Activated naive CD4-positive, alpha-beta T cell treated with Interleukin-2 at 50 U/mL for 16 hours (primary cell): ENCODE measurements around the gene FANCC.
"Not testable (repeated sequence)": the region's sequence is repeated elsewhere in the genome, so short reads cannot be mapped to it uniquely, and the experiment has no call there.

Experiments
- DNase-seq: peaks from one replicate; pipeline ENCODE4 v3.0.0-alpha.2; 2020

FANCC gene

DNA sequence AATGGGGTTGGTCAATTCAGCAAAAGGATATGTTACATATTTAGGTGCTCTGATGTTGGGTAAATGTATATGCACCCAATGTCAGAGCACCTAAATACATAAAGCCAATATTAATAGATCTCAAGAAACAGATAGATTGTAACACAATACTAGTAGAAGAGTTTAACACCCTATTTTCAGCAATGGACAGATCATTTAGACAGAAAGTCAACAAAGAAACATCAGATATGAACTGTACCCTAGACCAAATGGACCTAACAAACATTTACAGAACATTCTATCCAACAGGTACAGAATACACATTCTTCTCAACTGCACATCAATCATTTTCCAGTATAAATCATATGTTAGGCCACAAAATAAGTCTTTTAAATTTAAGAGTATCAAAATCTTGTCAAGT, 35.2 kb downstream of the FANCC start:
- no peak for DNase-seq

- DNase-seq, result no peak
Measured at GRCh38 chr9:95280745-95281144, 36.8 kb downstream of the FANCC start.

DNA sequence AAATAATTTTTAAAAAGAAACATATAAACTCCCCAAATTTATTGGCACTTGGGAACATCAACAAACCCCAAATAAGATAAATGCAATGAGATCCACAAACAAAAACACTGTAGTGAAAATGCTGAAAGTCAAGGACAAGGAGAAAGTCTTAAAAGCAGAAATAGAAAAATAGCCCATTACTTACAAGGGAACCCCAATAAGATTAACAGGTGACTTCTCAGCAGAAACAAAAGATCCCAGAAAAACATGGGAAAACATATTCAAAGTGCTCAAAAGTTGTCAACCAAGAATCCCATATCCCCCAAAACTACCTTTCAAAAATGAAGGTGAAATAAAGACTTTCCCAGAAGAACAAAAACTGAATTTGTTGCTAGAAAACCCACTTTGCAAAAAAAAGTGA, 40.0 kb downstream of the FANCC start:
- DNase-seq, result no peak

GRCh38 chr9:95276395-95276954, 41.0 kb downstream of the FANCC start:
- DNase-seq, result no peak

DNA sequence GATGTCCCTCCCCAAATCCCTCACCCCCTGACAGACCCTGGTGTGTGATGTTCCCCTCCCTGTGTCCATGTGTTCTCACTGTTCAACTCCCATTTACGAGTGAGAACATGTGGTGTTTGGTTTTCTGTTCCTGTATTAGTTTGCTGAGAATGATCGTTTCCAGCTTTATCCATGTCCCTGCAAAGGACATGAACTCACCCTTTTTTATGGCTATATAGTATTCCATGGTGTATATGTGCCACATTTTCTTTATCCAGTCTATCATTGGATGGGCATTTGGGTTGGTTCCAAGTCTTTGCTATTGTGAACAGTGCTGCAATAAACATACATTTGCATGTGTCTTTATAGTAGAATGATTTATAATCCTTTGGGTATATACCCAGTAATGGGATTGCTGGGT, 43.3 kb downstream of the FANCC start:
- DNase-seq, result not testable (repeated sequence)

GRCh38 chr9:95273369-95274022, 44.0 kb downstream of the FANCC start:
- DNase-seq, result no peak

DNA sequence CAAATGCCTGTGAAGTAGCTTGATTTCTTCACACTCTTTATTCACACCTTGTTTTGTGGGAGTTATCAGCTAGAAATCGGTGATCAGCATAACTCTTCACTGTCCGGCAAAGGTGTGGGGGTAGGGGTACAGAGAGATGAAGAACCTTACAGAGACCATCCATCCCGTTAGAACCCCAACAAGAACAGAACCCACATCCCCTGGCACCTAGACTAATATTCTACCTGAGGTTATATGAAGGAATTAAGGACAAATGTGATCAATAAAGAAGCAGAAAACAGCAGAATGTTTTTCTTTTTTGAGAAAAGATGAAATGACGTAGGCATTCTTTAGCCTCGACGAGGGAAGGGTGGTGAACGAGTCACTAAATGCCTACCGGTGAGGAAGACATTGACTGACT, 44.7 kb downstream of the FANCC start:
- DNase-seq, result no peak

GRCh38 chr9:95270790-95271189, 46.7 kb downstream of the FANCC start:
- no peak for DNase-seq

DNA sequence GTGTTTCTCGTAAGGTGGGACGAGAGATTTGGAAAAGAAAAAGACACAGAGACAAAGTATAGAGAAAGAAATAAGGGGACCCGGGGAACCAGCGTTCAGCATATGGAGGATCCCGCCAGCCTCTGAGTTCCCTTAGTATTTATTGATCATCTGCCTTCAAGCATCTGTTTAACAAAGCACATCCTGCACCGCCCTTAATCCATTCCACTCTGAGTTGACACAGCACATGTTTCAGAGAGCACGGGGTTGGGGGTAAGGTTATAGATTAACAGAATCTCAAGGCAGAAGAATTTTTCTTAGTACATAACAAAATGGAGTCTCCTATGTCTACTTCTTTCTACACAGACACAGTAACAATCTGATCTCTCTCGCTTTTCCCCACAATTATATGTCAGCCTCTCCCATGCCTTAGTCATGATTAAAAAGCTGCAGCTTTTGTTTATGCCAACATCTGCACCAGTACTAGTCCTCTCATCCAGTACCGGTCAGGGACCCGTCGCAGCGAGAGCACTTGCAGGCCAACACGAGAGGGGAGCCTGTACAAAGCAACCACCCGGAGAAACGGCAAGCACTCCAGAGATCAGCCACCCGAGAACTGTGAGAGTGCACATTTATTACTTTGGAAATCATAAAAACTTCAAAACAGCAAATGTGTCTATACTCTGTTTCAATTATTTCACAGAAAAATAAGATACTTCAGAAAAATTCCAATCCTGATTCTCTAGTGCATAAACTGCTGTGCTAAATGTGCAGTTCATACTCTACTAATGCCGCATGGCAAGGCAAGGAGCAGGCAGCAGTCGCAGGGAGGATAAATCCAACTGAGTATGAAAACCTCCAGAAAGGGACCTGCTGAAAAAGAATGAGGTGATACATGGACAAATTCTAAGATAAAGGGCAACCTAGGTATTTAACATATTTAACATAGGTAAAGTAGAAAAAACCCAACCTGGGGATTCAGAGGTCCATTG, 47.4 kb downstream of the FANCC start:
- DNase-seq, result not testable (repeated sequence)

GRCh38 chr9:95268681-95269080, 48.8 kb downstream of the FANCC start:
- DNase-seq, result no peak

- DNase-seq, result no peak
Measured at GRCh38 chr9:95266649-95267048, 50.9 kb downstream of the FANCC start.

DNA sequence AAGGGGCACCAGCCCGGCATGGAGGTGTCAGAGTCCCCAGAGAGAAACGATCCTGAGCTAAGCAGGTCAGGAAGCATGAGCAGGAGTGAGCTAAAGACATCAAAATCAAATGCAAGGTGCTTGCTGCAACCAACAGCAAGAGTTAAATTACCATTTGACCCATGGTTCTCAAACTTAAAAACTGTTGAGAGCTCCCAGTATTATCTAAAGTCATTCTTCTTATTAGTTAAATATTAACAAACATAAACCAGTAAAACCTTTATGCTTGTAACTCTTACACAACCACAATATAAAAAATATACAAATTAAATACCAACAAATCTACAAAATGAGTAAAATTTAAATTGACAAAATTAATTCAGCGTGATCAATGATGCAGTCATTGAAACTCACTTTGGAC, 51.5 kb downstream of the FANCC start:
- no peak for DNase-seq

GRCh38 chr9:95264954-95265615, 52.4 kb downstream of the FANCC start:
- DNase-seq, result no peak

GRCh38 chr9:95261890-95262289, 55.6 kb downstream of the FANCC start:
- no peak for DNase-seq

DNA sequence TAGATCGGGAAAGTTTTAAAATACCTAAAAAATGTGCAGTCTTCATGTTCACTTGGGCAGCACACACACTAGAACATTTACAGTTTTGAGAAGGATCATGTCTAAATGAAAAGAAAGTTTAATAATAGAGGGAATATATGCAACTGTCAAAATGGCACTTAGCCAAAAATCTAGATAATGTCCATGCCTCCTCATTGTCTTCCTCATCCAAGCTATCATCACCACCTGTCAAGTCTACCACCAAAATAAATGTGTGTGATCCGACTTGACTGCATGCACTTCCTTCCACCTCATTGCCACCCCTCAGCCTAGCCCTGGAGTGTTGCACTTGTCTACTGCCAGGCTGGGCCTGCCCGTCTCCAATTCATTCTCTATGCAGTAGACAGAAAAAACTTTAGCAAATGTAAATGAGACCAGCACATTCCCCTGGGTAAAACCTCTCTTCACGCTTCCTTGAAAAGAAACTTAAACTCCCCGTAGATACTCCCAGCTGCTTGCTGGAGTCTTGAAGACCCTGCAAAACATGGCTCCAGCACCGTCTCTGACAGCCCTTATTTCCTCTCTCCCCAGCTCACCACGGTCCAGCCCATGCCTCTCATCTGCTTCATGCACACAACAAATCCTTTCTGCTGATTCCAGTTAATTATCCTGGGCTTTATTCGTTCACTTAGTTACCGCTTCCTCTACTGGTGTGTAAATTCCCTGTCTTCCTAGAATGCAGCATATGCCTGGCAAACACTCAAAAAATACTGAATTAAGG, 66.9 kb downstream of the FANCC start:
- no peak for DNase-seq

GRCh38 chr9:95249986-95250385, 67.5 kb downstream of the FANCC start:
- DNase-seq, result no peak

GRCh38 chr9:95246547-95246946, 71.0 kb downstream of the FANCC start:
- DNase-seq, result no peak

- DNase-seq, result no peak
Measured at GRCh38 chr9:95242613-95243012, 74.9 kb downstream of the FANCC start.

- DNase-seq, result no peak
Measured at GRCh38 chr9:95239071-95239470, 78.4 kb downstream of the FANCC start.

- DNase-seq, result no peak
Measured at GRCh38 chr9:95237336-95237735, 80.2 kb downstream of the FANCC start.

GRCh38 chr9:95230046-95230445, 87.5 kb downstream of the FANCC start:
- no peak for DNase-seq

DNA sequence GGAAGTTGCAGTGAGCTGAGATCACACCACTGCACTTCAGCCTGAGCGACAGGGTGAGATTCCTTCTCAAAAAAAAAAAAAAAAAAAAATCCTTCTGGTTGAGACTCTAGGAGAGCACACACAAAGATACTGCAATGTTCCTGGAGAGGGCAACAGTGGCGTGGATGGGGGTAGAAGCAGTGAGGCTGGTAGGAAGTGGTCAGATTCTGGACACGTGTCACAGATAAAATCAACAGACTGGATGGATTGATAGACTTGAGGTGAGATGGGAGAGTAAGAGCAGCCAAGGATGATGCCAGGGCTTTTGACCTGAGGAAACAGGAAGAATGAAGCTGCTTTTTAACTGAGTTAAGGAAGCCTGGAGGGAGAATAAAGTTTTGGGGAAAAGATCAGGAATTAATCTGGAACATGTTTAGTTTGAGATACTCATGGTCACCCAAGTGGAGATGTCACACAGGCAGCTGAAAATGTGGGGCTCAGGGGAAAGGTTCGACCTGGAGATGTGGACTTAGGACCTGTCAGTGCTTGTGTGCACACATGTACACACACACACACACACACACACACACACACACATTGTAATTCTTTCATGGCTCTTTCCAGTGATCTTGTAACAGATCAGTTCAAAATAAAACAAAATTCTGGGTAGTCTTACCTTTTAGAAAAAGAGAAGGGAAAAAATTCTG, 88.1 kb downstream of the FANCC start:
- no peak for DNase-seq
